ENCODE data around the gene ZNF443. TPM values are rescaled to one million over a fixed set of nuclear protein-coding genes. Genes with fewer than 3 reads are reported as not detected.

The ZNF443 gene
- total and polyA plus RNA-seq, 9 of the 15 experiments (the other 6 are each of a cell fraction or from before 2014, with no cell fraction given), result 1.5 to 4.9 (median 2.8) TPM

DNA sequence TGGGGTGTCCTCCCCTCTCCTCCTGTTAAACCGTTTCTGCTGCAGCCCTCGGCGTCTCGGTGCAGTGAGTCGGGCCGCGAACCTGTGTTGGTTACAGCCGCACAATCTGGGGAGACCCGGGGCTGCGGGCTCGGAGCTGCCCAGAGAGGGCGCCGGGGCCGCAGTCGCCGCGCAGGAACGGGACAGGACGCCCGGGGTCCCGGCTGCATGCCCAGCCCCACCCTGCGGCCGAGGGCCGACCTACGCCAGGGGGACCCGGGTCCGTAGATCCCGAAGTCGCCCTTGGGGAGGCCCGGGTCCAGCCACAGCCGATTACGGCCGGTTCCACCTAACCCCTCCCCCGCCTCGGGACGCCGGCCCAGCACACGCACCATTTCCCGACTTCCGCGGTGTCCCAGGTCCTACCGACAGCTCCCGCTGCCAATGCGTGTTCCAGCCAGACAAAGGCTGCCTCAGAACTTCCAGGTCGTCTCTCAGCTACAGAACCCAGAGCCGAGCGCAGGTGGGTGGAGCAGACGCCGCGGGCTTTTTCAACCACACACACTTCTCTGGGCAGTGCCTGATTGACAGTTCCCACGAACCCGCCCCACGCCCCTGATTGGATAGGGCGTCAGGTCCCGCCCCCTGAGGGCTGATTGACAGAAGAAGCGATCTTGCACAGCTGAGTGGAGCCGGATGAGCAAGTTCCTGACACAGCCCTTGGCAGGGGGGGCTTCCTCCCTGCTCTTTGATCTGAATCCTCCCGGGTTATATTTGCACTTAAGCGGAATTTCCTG is at the start of gene ZNF443 (continued):
- TF ChIP-seq, protein P1, sequence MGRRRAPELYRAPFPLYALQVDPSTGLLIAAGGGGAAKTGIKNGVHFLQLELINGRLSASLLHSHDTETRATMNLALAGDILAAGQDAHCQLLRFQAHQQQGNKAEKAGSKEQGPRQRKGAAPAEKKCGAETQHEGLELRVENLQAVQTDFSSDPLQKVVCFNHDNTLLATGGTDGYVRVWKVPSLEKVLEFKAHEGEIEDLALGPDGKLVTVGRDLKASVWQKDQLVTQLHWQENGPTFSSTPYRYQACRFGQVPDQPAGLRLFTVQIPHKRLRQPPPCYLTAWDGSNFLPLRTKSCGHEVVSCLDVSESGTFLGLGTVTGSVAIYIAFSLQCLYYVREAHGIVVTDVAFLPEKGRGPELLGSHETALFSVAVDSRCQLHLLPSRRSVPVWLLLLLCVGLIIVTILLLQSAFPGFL (CRISPR knock-in tag; IDR thresholded peaks at IDR 0.05), result no peak
- TF ChIP-seq, protein P2, sequence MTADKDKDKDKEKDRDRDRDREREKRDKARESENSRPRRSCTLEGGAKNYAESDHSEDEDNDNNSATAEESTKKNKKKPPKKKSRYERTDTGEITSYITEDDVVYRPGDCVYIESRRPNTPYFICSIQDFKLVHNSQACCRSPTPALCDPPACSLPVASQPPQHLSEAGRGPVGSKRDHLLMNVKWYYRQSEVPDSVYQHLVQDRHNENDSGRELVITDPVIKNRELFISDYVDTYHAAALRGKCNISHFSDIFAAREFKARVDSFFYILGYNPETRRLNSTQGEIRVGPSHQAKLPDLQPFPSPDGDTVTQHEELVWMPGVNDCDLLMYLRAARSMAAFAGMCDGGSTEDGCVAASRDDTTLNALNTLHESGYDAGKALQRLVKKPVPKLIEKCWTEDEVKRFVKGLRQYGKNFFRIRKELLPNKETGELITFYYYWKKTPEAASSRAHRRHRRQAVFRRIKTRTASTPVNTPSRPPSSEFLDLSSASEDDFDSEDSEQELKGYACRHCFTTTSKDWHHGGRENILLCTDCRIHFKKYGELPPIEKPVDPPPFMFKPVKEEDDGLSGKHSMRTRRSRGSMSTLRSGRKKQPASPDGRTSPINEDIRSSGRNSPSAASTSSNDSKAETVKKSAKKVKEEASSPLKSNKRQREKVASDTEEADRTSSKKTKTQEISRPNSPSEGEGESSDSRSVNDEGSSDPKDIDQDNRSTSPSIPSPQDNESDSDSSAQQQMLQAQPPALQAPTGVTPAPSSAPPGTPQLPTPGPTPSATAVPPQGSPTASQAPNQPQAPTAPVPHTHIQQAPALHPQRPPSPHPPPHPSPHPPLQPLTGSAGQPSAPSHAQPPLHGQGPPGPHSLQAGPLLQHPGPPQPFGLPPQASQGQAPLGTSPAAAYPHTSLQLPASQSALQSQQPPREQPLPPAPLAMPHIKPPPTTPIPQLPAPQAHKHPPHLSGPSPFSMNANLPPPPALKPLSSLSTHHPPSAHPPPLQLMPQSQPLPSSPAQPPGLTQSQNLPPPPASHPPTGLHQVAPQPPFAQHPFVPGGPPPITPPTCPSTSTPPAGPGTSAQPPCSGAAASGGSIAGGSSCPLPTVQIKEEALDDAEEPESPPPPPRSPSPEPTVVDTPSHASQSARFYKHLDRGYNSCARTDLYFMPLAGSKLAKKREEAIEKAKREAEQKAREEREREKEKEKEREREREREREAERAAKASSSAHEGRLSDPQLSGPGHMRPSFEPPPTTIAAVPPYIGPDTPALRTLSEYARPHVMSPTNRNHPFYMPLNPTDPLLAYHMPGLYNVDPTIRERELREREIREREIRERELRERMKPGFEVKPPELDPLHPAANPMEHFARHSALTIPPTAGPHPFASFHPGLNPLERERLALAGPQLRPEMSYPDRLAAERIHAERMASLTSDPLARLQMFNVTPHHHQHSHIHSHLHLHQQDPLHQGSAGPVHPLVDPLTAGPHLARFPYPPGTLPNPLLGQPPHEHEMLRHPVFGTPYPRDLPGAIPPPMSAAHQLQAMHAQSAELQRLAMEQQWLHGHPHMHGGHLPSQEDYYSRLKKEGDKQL (CRISPR knock-in tag; IDR thresholded peaks at IDR 0.05; ENCODE audit: borderline replicate concordance), result no peak
- TF ChIP-seq, protein P3, sequence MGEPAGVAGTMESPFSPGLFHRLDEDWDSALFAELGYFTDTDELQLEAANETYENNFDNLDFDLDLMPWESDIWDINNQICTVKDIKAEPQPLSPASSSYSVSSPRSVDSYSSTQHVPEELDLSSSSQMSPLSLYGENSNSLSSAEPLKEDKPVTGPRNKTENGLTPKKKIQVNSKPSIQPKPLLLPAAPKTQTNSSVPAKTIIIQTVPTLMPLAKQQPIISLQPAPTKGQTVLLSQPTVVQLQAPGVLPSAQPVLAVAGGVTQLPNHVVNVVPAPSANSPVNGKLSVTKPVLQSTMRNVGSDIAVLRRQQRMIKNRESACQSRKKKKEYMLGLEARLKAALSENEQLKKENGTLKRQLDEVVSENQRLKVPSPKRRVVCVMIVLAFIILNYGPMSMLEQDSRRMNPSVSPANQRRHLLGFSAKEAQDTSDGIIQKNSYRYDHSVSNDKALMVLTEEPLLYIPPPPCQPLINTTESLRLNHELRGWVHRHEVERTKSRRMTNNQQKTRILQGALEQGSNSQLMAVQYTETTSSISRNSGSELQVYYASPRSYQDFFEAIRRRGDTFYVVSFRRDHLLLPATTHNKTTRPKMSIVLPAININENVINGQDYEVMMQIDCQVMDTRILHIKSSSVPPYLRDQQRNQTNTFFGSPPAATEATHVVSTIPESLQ (CRISPR knock-in tag; IDR thresholded peaks at IDR 0.05), result no peak
- TF ChIP-seq, protein P4, sequence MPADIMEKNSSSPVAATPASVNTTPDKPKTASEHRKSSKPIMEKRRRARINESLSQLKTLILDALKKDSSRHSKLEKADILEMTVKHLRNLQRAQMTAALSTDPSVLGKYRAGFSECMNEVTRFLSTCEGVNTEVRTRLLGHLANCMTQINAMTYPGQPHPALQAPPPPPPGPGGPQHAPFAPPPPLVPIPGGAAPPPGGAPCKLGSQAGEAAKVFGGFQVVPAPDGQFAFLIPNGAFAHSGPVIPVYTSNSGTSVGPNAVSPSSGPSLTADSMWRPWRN (IDR thresholded peaks at IDR 0.05; ENCODE audit: low read depth), result no peak
- TF ChIP-seq CBX8 (IDR thresholded peaks at IDR 0.05; ENCODE audit: borderline replicate concordance, extremely low read depth, low read depth, low read length, poor library complexity, severe bottlenecking) (no peak), ZKSCAN8 (CRISPR knock-in tag; IDR thresholded peaks at IDR 0.05) (no peak), PHTF2 (CRISPR knock-in tag; IDR thresholded peaks at IDR 0.05) (no peak), HDAC8 (tag; IDR thresholded peaks at IDR 0.05) (no peak), ZNF445 (CRISPR knock-in tag; IDR thresholded peaks at IDR 0.05; ENCODE audit: low read depth) (no peak), COPS2 (conservative IDR thresholded peaks at IDR 0.05) (no peak), RBM14 (IDR thresholded peaks at IDR 0.05; ENCODE audit: borderline replicate concordance, insufficient read depth, low read depth, low read length) (0 out of 2 replicates have a peak, but pooled peaks have one; percentile 58), ZNF134 (CRISPR knock-in tag; conservative IDR thresholded peaks at IDR 0.05) (no peak), GATAD2B (IDR thresholded peaks at IDR 0.05; ENCODE audit: borderline replicate concordance) (no peak), ATF7 (IDR thresholded peaks at IDR 0.05) (peak; percentile 60; the same call in 1 of the 2 replicates), CXXC5 (CRISPR knock-in tag; IDR thresholded peaks at IDR 0.05) (peak; percentile 60)

Measured in K562 (cell line).